NCI-H510A (cell line): Measurements from ENCODE around the gene QRSL1.
"Not testable (repeated sequence)": the region's sequence is repeated elsewhere in the genome, so short reads cannot be mapped to it uniquely, and the experiment has no call there.

Source experiments
- DNase-seq: peaks from one replicate; lab custom pipeline; 2025; lab: John Stamatoyannopoulos, UW

The QRSL1 gene

GRCh38 chr6:106626485-106626884, 2.9 kb upstream of the QRSL1 start:
- peak; percentile 27 for DNase-seq

GRCh38 chr6:106627760-106628159, 1.6 kb upstream of the QRSL1 start:
- not testable (repeated sequence) for DNase-seq

GRCh38 chr6:106628658-106629102, 698 bp upstream of the QRSL1 start:
- DNase-seq, result no peak

- DNase-seq, result no peak
Observed at GRCh38 chr6:106629859-106630163, 433 bp downstream of the QRSL1 start.

- DNase-seq, result no peak
Observed at GRCh38 chr6:106630366-106630765, 988 bp downstream of the QRSL1 start.

GRCh38 chr6:106631346-106631745, 2.0 kb downstream of the QRSL1 start:
- no peak for DNase-seq

GRCh38 chr6:106634565-106634964, 5.2 kb downstream of the QRSL1 start:
- no peak for DNase-seq

GRCh38 chr6:106637051-106637716, 7.8 kb downstream of the QRSL1 start:
- no peak for DNase-seq

- no peak for DNase-seq
Observed at GRCh38 chr6:106637717-106638341, 8.5 kb downstream of the QRSL1 start.

- no peak for DNase-seq
Observed at GRCh38 chr6:106639812-106640211, 10.4 kb downstream of the QRSL1 start.

- DNase-seq, result no peak
Observed at GRCh38 chr6:106642476-106642875, 13.1 kb downstream of the QRSL1 start.

GRCh38 chr6:106643061-106643460, 13.7 kb downstream of the QRSL1 start:
- no peak for DNase-seq

GRCh38 chr6:106648651-106649308, 19.4 kb downstream of the QRSL1 start:
- DNase-seq, result no peak

- DNase-seq, result no peak
Observed at GRCh38 chr6:106658469-106658868, 29.1 kb downstream of the QRSL1 start.

- DNase-seq, result no peak
Observed at GRCh38 chr6:106659859-106660258, 30.5 kb downstream of the QRSL1 start.

GRCh38 chr6:106662458-106662857, 33.1 kb downstream of the QRSL1 start:
- no peak for DNase-seq

GRCh38 chr6:106666282-106667021, 37.1 kb downstream of the QRSL1 start:
- no peak for DNase-seq

- DNase-seq, result no peak
Observed at GRCh38 chr6:106667022-106667402, 37.6 kb downstream of the QRSL1 start.

- DNase-seq, result no peak
Observed at GRCh38 chr6:106670236-106670635, 40.9 kb downstream of the QRSL1 start.

- no peak for DNase-seq
Observed at GRCh38 chr6:106671651-106672050, 42.3 kb downstream of the QRSL1 start.

GRCh38 chr6:106674541-106675229, 45.3 kb downstream of the QRSL1 start:
- no peak for DNase-seq

- DNase-seq, result no peak
Observed at GRCh38 chr6:106677282-106677681, 47.9 kb downstream of the QRSL1 start.
